Hematopoietic multipotent progenitor cell treated with erythropoietin and hydrocortisone succinate and interleukin-3 and kit ligand, for 8 days (in vitro differentiated cells): ENCODE measurements around the gene TOR1AIP1.
"Not testable (repeated sequence)": the region's sequence is repeated elsewhere in the genome, so short reads cannot be mapped to it uniquely, and the experiment has no call there.

Experiments
- DNase-seq: peaks from one replicate; pipeline ENCODE4 v3.0.0-alpha.2; 2015

The TOR1AIP1 gene, protein sequence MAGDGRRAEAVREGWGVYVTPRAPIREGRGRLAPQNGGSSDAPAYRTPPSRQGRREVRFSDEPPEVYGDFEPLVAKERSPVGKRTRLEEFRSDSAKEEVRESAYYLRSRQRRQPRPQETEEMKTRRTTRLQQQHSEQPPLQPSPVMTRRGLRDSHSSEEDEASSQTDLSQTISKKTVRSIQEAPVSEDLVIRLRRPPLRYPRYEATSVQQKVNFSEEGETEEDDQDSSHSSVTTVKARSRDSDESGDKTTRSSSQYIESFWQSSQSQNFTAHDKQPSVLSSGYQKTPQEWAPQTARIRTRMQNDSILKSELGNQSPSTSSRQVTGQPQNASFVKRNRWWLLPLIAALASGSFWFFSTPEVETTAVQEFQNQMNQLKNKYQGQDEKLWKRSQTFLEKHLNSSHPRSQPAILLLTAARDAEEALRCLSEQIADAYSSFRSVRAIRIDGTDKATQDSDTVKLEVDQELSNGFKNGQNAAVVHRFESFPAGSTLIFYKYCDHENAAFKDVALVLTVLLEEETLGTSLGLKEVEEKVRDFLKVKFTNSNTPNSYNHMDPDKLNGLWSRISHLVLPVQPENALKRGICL

GRCh38 chr1:179882253-179883039, at the start of gene TOR1AIP1:
TOR1AIP1 (plus strand) TSS chr1:179882285; CDS start chr1:179882503, 218 bp downstream.
- peak; percentile 97 for DNase-seq

DNA sequence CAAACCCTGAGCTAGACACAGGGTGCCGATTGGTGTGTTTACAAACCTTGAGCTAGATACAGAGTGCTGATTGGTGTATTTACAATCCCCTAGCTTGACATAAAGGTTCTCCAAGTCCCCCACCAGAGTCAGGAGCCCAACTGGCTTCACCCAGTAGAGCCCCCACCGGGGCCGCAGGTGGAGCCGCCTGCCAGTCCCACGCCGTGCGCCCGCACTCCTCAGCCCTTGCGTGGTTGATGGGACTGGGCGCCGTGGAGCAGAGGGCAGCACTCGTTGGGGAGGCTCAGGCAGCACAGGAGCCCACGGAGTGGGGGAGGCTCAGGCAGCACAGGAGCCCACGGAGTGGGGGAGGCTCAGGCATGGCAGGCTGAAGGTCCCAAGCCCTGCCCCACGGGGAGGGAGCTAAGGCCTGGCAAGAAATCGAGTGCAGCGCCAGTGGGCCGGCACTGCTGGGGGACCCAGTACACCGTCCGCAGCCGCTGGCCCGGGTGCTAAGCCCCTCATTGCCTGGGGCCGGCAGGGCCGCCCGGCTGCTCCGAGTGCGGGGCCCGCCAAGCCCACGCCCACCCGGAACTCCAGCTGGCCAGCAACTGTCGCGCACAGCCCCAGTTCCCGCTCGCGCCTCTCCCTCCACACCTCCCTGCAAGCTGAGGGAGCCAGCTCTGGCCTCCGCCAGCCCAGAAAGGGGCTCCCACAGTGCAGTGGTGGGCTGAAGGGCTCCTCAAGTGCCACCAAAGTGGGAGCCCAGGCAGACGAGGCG, 45.2 kb upstream of the TOR1AIP1 start:
- DNase-seq, result not testable (repeated sequence)

GRCh38 chr1:179840107-179840506, 42.0 kb upstream of the TOR1AIP1 start:
- no peak for DNase-seq

DNA sequence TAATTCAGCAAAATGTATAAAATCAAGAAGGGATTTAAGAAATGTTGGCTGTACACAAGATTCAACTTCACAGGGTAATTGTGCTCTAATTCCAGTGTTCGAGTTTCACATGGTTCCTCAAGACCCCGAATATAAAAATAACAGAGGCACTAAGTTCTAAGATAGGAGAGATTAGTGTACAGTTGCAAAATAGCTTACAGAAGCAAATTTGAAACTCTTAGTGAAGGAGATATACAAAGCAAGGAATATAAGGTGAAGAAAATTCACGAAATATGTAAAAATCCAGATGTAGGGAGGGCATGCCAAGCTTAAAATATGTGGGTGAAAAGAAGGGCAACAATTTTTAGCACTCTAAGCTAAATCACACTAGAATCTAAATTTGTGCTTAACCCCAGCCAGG, 33.9 kb upstream of the TOR1AIP1 start:
- DNase-seq, result no peak

DNA sequence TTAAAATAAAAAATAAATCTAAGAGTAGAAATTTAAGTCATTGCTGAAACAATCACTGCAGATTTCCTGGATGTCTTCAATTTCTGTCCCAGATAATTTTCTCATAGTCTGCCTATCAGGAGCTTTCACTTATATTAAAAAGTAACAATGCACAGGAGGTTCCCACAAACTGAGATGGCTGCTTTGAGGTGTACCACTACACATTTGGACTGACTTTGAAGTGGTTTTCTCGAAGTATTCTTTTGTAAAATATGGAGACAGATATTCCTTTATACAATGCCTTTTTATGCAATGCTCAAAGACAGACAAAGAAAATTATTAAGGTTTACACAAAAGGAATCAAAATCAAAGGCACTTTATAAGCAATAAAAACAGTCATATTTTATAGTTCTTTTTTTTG, 29.0 kb upstream of the TOR1AIP1 start:
- no peak for DNase-seq

GRCh38 chr1:179855831-179856230, 26.3 kb upstream of the TOR1AIP1 start:
- DNase-seq, result not testable (repeated sequence)

DNA sequence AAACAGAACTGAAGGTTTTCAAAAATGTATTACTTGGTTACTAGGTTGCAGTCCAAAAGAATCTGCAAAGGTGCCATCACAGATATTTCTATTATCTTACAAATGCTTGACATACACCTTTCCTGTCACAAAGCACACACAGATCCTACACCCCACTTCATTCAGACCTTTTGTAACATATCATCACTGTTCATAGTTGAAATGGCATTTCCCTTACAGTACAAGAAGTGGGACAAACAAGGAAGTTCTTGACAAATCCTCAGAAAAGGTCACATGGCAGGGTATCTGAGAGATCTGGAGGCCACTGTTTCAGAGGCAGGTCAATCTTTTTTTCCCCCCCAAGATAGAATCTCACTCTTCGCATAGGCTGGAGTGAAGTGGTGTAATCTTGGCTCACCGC, 25.8 kb upstream of the TOR1AIP1 start:
- no peak for DNase-seq

DNA sequence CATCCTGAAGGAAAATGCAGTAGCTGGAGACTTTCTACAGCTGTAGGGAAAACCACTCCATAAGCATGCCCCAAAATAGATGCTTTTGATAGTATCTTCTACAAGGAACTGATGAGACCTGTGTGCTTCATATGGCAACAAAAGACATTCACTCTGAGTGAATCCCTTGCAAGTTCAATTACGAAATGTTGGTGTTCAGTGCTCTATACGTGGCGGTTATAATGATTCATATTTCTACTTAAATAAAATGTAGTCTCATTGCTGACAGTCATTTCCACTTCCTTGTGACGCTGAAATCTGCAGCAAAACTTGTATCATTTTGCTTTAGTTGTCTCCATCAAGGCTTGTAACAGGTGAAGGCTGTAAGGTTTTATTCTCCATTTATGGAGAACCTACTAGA, 25.1 kb upstream of the TOR1AIP1 start:
- no peak for DNase-seq

GRCh38 chr1:179860652-179861051, 21.4 kb upstream of the TOR1AIP1 start:
- DNase-seq, result no peak

- DNase-seq, result no peak
Measured at GRCh38 chr1:179865377-179865776, 16.7 kb upstream of the TOR1AIP1 start.

- DNase-seq, result no peak
Measured at GRCh38 chr1:179866616-179867015, 15.5 kb upstream of the TOR1AIP1 start.

GRCh38 chr1:179867493-179868330, 14.4 kb upstream of the TOR1AIP1 start:
- peak; percentile 72 for DNase-seq

DNA sequence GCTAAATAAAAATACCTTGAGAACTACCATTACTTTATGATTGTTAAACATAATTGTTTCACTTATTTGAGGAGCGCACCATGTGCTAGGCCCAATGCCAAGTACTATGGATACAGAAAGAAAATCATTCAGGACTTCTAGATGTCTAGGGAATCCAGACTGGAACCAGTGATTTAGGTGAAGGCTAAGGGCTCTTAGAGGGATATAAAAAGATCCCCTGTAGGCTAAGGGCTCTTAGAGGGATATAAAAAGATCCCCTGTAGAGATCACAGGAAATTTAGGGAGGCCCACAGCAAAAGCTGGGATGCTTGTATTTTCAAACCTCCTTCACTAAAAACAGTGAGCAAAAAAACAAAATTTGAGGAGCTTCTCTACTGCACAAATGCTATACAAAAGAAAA, 11.2 kb upstream of the TOR1AIP1 start:
- no peak for DNase-seq

DNA sequence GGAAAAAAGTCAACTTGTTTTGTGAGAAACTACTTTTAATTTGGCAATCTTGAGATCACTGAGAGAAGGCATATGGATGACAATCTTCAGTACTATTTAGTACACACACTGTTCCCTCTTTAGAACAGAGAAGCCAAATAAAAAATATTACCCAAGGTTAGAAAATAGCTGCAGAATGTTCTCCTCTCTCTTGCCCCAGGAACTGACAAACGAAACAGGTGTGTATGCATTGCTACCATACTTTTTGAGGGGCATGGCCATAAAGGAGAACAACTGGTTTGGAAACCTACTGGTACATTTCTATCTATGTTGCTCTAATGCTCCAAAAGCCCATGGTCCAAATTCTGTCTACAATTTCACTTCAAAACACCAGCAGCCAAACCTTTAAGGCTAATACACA, 10.1 kb upstream of the TOR1AIP1 start:
- no peak for DNase-seq

GRCh38 chr1:179872558-179872957, 9.5 kb upstream of the TOR1AIP1 start:
- DNase-seq, result no peak

DNA sequence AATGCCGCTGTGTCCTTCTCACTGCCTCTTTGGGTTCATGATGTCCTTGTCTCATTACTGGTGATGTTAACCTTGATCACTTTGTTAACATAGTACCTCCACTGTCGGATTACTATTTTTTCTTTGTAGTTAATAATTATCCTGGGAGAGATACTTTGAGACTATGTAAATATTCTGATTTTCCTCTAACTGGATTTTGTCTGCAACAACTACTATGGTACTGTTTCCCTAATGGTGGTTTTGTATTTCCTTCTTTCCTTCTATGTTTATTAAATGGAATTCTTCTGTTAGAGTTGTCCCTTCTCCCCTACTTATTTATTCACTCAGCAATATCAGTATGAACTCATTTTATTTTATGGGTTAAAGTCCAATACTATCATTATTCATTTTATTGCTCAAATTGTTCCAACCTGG, 8.6 kb upstream of the TOR1AIP1 start:
- no peak for DNase-seq

- no peak for DNase-seq
Measured at GRCh38 chr1:179875596-179876299, 6.3 kb upstream of the TOR1AIP1 start.

- peak; percentile 15 for DNase-seq
Measured at GRCh38 chr1:179876300-179876715, 5.8 kb upstream of the TOR1AIP1 start.

DNA sequence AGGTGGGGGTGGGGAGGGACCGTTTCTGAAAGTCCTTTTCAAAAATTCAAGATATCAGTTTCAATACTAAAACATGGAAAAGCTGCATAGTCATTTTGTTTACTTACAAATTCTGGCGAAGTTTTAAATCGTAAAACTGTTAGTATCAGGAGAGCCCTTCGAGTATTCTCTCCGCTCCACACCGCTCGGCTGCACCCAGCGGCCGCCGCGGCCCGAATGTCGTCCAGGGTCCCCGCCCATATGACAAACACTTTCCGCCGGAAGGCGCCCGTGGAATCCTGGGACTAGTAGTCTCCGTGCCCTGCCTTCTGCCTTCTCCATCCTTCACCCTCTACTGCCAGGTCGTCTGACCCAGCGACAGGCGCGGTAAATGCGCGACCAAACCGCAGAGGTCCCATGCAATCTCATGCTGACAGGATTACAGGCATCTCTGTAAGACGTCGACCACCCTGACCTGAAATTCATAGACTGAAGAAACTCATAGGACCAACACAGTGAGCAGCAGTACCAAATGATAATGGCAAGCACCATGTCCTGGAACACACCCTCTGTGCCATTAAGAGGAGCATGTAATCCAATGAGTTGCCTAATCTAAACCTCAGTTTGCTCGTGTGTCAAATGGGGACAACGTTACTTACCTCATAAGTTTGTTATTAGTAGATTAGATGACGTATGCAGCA, 4.4 kb upstream of the TOR1AIP1 start, which contains the start of gene TOR1AIP2:
TSS of gene TOR1AIP2 (minus strand) at position 218 of the 680 bp plus-strand sequence. CDS start 25,138 bp downstream, outside the sequence.
- peak; percentile 92 for DNase-seq

DNA sequence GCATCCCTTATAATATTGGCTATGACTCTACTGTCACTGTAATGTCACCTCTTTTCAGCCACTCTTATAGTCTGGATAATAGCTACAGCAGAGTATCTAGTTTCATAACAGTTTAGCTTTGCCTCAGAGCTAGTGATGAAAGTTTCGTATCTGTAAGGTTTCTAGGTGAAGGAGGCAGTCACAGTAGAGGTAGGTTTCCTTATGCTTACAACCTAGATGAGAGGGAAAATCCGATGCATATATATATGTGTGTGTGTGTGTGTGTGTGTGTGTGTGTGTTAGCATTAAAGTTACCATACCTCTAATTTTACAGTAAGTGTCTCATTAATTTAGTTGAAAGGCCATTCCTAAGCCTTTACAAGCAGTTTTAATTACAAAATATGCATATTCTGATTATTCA, 2.3 kb upstream of the TOR1AIP1 start:
- DNase-seq, result no peak
